SU-DHL-6 (cell line): ENCODE measurements around the gene CABP4.

Source experiments
- EZH2phosphoT487 ChIP-seq: fragments of 200-600 bp; sonication (generic), shearing (Covaris generic); conservative IDR thresholded peaks from 2 replicates; pipeline ENCODE4 v1.6.1; 2018; ENCODE audit warnings: mild to moderate bottlenecking, antibody characterized with exemption, low read length, moderate library complexity, mixed read lengths
- TF ChIP-seq, protein P1 (sequence below): fragments of 200-600 bp; sonication (generic); IDR thresholded peaks from one replicate; pipeline ENCODE4 v1.5.1; 2017; ENCODE audit warnings: antibody characterized with exemption, mild to moderate bottlenecking, low read length, moderate library complexity; ENCODE audit not compliant: insufficient read depth, poor library complexity, severe bottlenecking

DNA sequence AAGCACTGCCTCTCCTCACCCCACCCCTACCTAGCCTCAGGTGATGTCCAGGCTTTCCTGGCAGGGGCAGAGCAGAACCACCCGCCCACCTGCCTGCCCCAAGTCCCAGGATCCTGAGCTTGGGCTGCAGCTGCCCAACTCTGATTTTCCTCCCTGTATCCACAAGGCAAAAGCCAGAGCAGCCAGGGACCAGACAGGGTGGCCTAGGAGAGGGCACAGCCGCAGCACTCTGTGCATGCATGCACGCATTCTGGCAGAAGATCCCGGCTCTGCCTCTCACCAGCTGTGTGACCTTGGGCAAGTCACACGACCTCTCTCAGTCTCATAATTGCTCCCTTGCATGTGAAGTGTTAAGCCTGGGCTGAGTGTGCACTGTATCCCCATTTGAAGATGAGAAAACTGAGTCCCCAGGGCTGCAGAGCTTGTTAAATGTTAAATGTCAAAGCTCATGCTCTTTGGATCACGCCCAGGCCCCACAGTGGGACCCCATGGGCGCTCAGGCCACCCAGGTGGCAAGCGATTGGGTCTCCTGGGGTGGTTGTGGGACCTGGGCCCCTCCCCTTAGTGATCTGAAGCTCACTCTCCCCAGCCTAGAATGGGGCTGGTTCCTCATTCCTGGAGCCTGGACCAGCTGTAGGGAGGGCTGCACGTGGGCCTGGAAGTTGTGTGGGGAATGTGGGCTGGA is 42.5 kb upstream of the CABP4 start:
- TF ChIP-seq, protein P1, sequence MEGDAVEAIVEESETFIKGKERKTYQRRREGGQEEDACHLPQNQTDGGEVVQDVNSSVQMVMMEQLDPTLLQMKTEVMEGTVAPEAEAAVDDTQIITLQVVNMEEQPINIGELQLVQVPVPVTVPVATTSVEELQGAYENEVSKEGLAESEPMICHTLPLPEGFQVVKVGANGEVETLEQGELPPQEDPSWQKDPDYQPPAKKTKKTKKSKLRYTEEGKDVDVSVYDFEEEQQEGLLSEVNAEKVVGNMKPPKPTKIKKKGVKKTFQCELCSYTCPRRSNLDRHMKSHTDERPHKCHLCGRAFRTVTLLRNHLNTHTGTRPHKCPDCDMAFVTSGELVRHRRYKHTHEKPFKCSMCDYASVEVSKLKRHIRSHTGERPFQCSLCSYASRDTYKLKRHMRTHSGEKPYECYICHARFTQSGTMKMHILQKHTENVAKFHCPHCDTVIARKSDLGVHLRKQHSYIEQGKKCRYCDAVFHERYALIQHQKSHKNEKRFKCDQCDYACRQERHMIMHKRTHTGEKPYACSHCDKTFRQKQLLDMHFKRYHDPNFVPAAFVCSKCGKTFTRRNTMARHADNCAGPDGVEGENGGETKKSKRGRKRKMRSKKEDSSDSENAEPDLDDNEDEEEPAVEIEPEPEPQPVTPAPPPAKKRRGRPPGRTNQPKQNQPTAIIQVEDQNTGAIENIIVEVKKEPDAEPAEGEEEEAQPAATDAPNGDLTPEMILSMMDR: no peak
- TF ChIP-seq EZH2phosphoT487: no peak
